OCI-LY7 (cell line): Measurements from ENCODE around the gene KIRREL3. TPM values are rescaled to one million over a fixed set of nuclear protein-coding genes. Genes with fewer than 3 reads are reported as not detected.

Experiments used
- BruUV-seq: library from RNA; stranded (reverse); fragments of 400-500 nt; replicated peaks from 2 replicates; lab custom pipeline; 2021; lab: Mats Ljungman, UMichigan
- CTCF ChIA-PET: fragments of 300-600 bp; sonication (Branson Sonifier 250); formaldehyde crosslinking; loops from one replicate; lab custom pipeline; 2022; ENCODE audit warnings: antibody characterized with exemption; ENCODE audit not compliant: unreplicated experiment; lab: Charles Lee
- POLR2A ChIA-PET: fragments of 300-600 bp; sonication (Branson Sonifier 250); formaldehyde crosslinking; loops from one replicate; lab custom pipeline; 2022; ENCODE audit warnings: antibody characterized with exemption; lab: Charles Lee
- DNase-seq: peaks from one replicate; pipeline ENCODE4 v3.0.0-alpha.2; 2015; ENCODE audit warnings: low spot score
- H2AFZ ChIP-seq: fragments of 200-600 bp; sonication (generic), shearing (Covaris generic); 2 replicates; pipeline ENCODE4 v1.6.1; 2014; ENCODE audit warnings: mild to moderate bottlenecking, antibody characterized with exemption, low read length, moderate library complexity
- H3K27ac ChIP-seq: fragments of 200-600 bp; sonication (generic); 2 replicates; pipeline ENCODE4 v1.5.1; 2014; ENCODE audit warnings: mixed run types, low read depth, mild to moderate bottlenecking, moderate library complexity, low read length, inconsistent platforms; ENCODE audit not compliant: poor library complexity, severe bottlenecking
- H3K36me3 ChIP-seq: fragments of 200-600 bp; sonication (generic); 2 replicates; pipeline ENCODE4 v1.6.1; 2014; ENCODE audit warnings: mild to moderate bottlenecking, antibody characterized with exemption, low read length, moderate library complexity, mixed read lengths; ENCODE audit not compliant: insufficient read depth
- H3K4me1 ChIP-seq: fragments of 200-600 bp; sonication (generic); 2 replicates; pipeline ENCODE4 v1.5.1; 2014; ENCODE audit warnings: mild to moderate bottlenecking, low read length; ENCODE audit not compliant: insufficient read depth, poor library complexity, severe bottlenecking
- H3K4me2 ChIP-seq: fragments of 200-600 bp; sonication (generic); 2 replicates; pipeline ENCODE4 v1.6.1; 2014; ENCODE audit warnings: mild to moderate bottlenecking, low read length
- H3K4me3 ChIP-seq: fragments of 200-600 bp; sonication (generic); 2 replicates; pipeline ENCODE4 v1.5.1; 2014; ENCODE audit warnings: mild to moderate bottlenecking, low read depth, low read length; ENCODE audit not compliant: poor library complexity, severe bottlenecking
- H3K79me2 ChIP-seq: fragments of 200-600 bp; sonication (generic); 2 replicates; pipeline ENCODE4 v1.6.1; 2016; ENCODE audit warnings: low read depth, mild to moderate bottlenecking, low read length, moderate library complexity, mixed read lengths; ENCODE audit not compliant: insufficient read depth
- H3K9me2 ChIP-seq: fragments of 200-600 bp; sonication (generic); 2 replicates; pipeline ENCODE4 v1.6.1; 2016; ENCODE audit warnings: mild to moderate bottlenecking, low read length, mixed read lengths; ENCODE audit not compliant: insufficient read depth
- H3K9me3 ChIP-seq: fragments of 200-600 bp; sonication (generic); 2 replicates; pipeline ENCODE4 v1.6.1; 2014; ENCODE audit warnings: mild to moderate bottlenecking, mixed run types, low read length, mixed read lengths
- H4K20me1 ChIP-seq: fragments of 200-600 bp; sonication (generic); 2 replicates; pipeline ENCODE4 v1.6.1; 2014; ENCODE audit warnings: mild to moderate bottlenecking, antibody characterized with exemption, low read length, moderate library complexity, mixed read lengths; ENCODE audit not compliant: insufficient read depth
- CTCF ChIP-seq: fragments of 200-600 bp; sonication (generic); conservative IDR thresholded peaks from 2 replicates; pipeline ENCODE4 v1.5.1; 2014; ENCODE audit warnings: mild to moderate bottlenecking, antibody characterized with exemption, low read length, moderate library complexity, mixed read lengths
- EZH2phosphoT487 ChIP-seq: fragments of 200-600 bp; sonication (generic); IDR thresholded peaks from 2 replicates; pipeline ENCODE4 v1.6.1; 2018; ENCODE audit warnings: low read depth, borderline replicate concordance, mild to moderate bottlenecking, mixed run types, antibody characterized with exemption, low read length, moderate library complexity, mixed read lengths
- intact Hi-C: fragments of 100-400 bp; cut with micrococcal nuclease; formaldehyde crosslinking; loops from one replicate; pipeline ENCODE4 v1.10.0; 2022; ENCODE audit not compliant: unreplicated experiment
- total RNA-seq, 2 experiments: library from RNA; depleted of rRNA in 1 of 2; stranded (reverse); fragments of >200 nt in 1 of 2; shearing (Covaris generic) in 1 of 2; gene quantifications; 2 replicates each; pipeline ENCODE4 v1.2.3, GENCODE V29; 2014 to 2022

Gene KIRREL3
- total RNA-seq, 2 experiments from 2014 or later: not detected

GRCh38 chr11:126640186-126640585 is 360.4 kb downstream of the KIRREL3 start:
- Histone ChIP-seq H3K4me3 (no peak overlapping the region), H3K79me2 (no peaks in the 10 kb centered on the region), H3K4me1 (no peaks in the 10 kb centered on the region), H3K9me3 (no peaks in the 10 kb centered on the region), H3K36me3 (no peaks in the 10 kb centered on the region), H3K9me2 (no peaks in the 10 kb centered on the region), H3K27ac (no peak overlapping the region), H4K20me1 (no peaks in the 10 kb centered on the region), H2AFZ (no peak overlapping the region), H3K4me2 (no peak overlapping the region)
- ChIA-PET CTCF (no interaction called here), POLR2A (no interaction called here)
- DNase-seq: no peak
- TF ChIP-seq CTCF (no peak), EZH2phosphoT487 (no peak)
- intact Hi-C loops: no loop called here
- BruUV-seq: no TSS peak

- intact Hi-C loops: no loop called here
- DNase-seq: no peak
- CTCF ChIA-PET: no interaction called here
- Histone ChIP-seq H2AFZ (no peak overlapping the region), H3K79me2 (no peaks in the 10 kb centered on the region), H3K4me3 (no peak overlapping the region), H3K9me3 (no peaks in the 10 kb centered on the region), H3K4me2 (no peak overlapping the region), H3K9me2 (no peaks in the 10 kb centered on the region), H3K27ac (no peak overlapping the region), H4K20me1 (no peaks in the 10 kb centered on the region), H3K36me3 (no peaks in the 10 kb centered on the region), H3K4me1 (no peaks in the 10 kb centered on the region)
- POLR2A ChIA-PET: no interaction called here
- no TSS peak for BruUV-seq
- no peak for TF ChIP-seq EZH2phosphoT487
- no peak for TF ChIP-seq CTCF
Observed at GRCh38 chr11:126639692-126640091, 360.9 kb downstream of the KIRREL3 start.

- DNase-seq: no peak
- Histone ChIP-seq H3K27ac (no peak overlapping the region), H2AFZ (no peak overlapping the region), H4K20me1 (no peaks in the 10 kb centered on the region), H3K9me2 (no peaks in the 10 kb centered on the region), H3K4me2 (no peak overlapping the region), H3K4me1 (no peaks in the 10 kb centered on the region), H3K9me3 (no peaks in the 10 kb centered on the region), H3K4me3 (no peak overlapping the region), H3K36me3 (no peaks in the 10 kb centered on the region), H3K79me2 (no peaks in the 10 kb centered on the region)
- no peak for TF ChIP-seq CTCF
- no peak for TF ChIP-seq EZH2phosphoT487
- BruUV-seq: no TSS peak
- POLR2A ChIA-PET: interaction anchor here (0.7 kb wide), 1 partner anchor 98 kb away, joined by 4 read pairs; no protein-coding TSS in a partner anchor
- intact Hi-C loops: no loop called here
- CTCF ChIA-PET: no interaction called here
Observed at GRCh38 chr11:126638648-126639047, 361.9 kb downstream of the KIRREL3 start.
